Measurements from ENCODE around the gene SERF2.

DNA sequence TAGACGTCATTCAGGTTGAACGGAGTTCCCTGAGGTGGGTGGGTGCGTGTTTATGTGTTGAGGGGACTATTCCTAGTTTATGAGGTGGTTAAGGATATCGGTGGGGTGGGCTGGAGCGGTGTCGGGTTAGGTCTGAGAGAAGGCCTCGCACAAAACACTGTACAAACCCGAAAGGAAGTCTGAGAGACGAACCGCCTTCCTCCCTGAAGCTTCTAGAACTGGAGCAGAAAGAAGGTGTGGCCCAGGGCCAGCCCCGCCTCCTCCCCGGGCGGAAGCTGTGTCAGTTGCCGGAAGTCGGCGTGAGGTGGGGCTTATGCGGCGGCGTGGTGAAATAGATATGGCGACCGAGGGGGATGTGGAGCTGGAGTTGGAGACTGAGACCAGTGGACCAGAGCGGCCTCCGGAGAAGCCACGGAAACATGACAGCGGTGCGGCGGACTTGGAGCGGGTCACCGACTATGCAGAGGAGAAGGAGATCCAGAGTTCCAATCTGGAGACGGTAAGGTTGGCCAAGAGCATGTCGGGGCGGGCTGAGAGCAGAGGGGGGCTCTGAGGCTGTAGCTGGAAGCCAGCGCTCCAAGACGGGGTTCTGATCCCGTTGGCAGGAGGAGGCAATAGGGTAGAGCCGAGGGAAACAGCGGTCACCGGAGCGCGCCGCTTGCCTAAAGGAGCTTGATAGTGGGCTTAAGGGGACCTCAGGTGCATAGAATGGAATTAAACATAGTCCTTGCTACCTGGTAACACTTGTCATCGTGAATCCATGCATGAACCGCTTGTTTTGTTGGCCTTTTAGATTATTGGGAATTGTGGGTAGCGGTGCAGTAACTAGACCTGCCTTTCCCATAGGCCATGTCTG is 8.4 kb downstream of the SERF2 start, which contains the start of gene HYPK:
- TF ChIP-seq POLR2A (IDR thresholded peaks at IDR 0.05; ENCODE audit: low read length), result peak; percentile 85
- no peak for TF ChIP-seq GATA1 (IDR thresholded peaks at IDR 0.05; ENCODE audit: low read depth, low read length)
